ENCODE measurements around the gene NUDT17.

Gene NUDT17

GRCh38 chr1:145879775-145880174 lies 34.3 kb downstream of the NUDT17 start:
- no peak overlapping the region for H3K4me3 ChIP-seq (ENCODE audit: low read depth, low read length)
- TF ChIP-seq CTCF (IDR thresholded peaks at IDR 0.05; ENCODE audit: control insufficient read depth, extremely low read depth, insufficient read depth): no peak
- DNase-seq (ENCODE audit: low read depth): no peak

GRCh38 chr1:145884675-145885074 lies 39.2 kb downstream of the NUDT17 start:
- no peak for TF ChIP-seq CTCF (IDR thresholded peaks at IDR 0.05; ENCODE audit: control insufficient read depth, extremely low read depth, insufficient read depth)
- H3K4me3 ChIP-seq (ENCODE audit: low read depth, low read length): no peak overlapping the region
- DNase-seq (ENCODE audit: low read depth): no peak

- DNase-seq (ENCODE audit: low read depth): no peak
- no peak for TF ChIP-seq CTCF (IDR thresholded peaks at IDR 0.05; ENCODE audit: control insufficient read depth, extremely low read depth, insufficient read depth)
- H3K4me3 ChIP-seq (ENCODE audit: low read depth, low read length): peak within 1 kb of the TSS; percentile 59
Observed at GRCh38 chr1:145885738-145886287, 40.4 kb downstream of the NUDT17 start, which contains the start of gene ANKRD35. Gene ANKRD35, minus strand, starts transcription at chr1:145885866. Its CDS starts 108 bp downstream, at chr1:145885758.

- no peak overlapping the region; the same call in 1 of the 2 replicates for H3K4me3 ChIP-seq (ENCODE audit: low read depth, low read length)
- DNase-seq (ENCODE audit: low read depth): no peak
- no peak for TF ChIP-seq CTCF (IDR thresholded peaks at IDR 0.05; ENCODE audit: control insufficient read depth, extremely low read depth, insufficient read depth)
Observed at GRCh38 chr1:145886390-145886789, 41.0 kb downstream of the NUDT17 start.

- DNase-seq (ENCODE audit: low read depth): no peak
- H3K4me3 ChIP-seq (ENCODE audit: low read depth, low read length): no peak overlapping the region
- no peak for TF ChIP-seq CTCF (IDR thresholded peaks at IDR 0.05; ENCODE audit: control insufficient read depth, extremely low read depth, insufficient read depth)
Observed at GRCh38 chr1:145886816-145887215, 41.4 kb downstream of the NUDT17 start.

- no peak for DNase-seq (ENCODE audit: low read depth)
- H3K4me3 ChIP-seq (ENCODE audit: low read depth, low read length): no peak overlapping the region
- TF ChIP-seq CTCF (IDR thresholded peaks at IDR 0.05; ENCODE audit: control insufficient read depth, extremely low read depth, insufficient read depth): no peak
Observed at GRCh38 chr1:145887631-145888030, 42.2 kb downstream of the NUDT17 start.

GRCh38 chr1:145889722-145890121 lies 44.3 kb downstream of the NUDT17 start:
- no peak for TF ChIP-seq CTCF (IDR thresholded peaks at IDR 0.05; ENCODE audit: control insufficient read depth, extremely low read depth, insufficient read depth)
- no peak overlapping the region for H3K4me3 ChIP-seq (ENCODE audit: low read depth, low read length)
- DNase-seq (ENCODE audit: low read depth): no peak

Data from LNCaP clone FGC (cell line).